Measurements from ENCODE around the gene B4GALNT4. TPM values are rescaled to one million over a fixed set of nuclear protein-coding genes. Genes with fewer than 3 reads are reported as not detected.

The B4GALNT4 gene
- total and polyA plus RNA-seq, 2 of the 4 experiments (the other 2 are of a cell fraction) = 5.2 to 38.6 TPM

DNA sequence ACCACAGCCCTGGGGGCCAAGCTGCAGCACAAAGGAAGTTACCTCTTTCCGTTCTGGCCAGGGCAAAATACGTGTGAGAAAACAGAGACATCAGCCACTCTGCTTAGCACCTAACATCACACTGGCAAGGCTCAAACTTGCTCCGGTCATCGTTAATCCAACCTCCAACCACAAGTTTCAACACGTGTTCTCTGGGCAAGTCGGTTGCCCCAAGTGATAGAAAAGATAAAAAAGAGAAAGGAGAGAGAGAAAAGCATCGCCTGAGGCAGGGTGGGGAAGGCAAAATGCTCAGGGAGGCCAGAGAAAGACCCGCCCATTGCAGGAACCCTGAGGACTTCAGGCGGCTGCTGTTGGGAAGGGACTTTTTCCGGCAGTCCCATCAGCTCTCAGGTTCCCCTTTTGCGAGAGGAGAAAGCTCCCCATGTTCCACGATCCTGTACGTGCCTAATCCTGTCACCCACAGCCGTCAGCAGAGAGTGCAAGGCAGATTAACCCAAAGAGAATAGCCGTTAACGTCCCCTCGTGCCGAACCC lies 18.5 kb upstream of the B4GALNT4 start:
- Histone ChIP-seq H3K79me1 (ENCODE audit: low read depth in 1 of 2, low read length in 2 of 2) (peaks cover 0 to 9% of the 10 kb centered on the region in 2 experiments; a peak in 1 of 4 replicates), H2BK120ac (ENCODE audit: low read depth, low read length) (no peak overlapping the region), H3K9me1 (ENCODE audit: insufficient read depth, low read length) (peaks cover 10% of the 10 kb centered on the region), H4K5ac (ENCODE audit: low read depth, low read length) (no peak overlapping the region), H2AK9ac (replicated peaks; ENCODE audit: low read depth, low read length, poor library complexity) (no peak overlapping the region), H3K23ac (ENCODE audit: low read depth, low read length) (no peak overlapping the region), H4K8ac (ENCODE audit: low read depth in 2 of 2, low read length in 2 of 2) (no peak overlapping the region), H3K4me3 (ENCODE audit: insufficient read depth, low read depth, low read length) (no peak overlapping the region), H3K27me3 (ENCODE audit: control insufficient read depth, insufficient read depth, low read length) (no peaks in the 10 kb centered on the region; the same call in 1 of the 2 replicates), H4K20me1 (ENCODE audit: insufficient read depth, low read length) (no peaks in the 10 kb centered on the region), H3K4me1 (ENCODE audit: control insufficient read depth, insufficient read depth, low read length) (peaks cover 8% of the 10 kb centered on the region), H3K4me2 (ENCODE audit: low read depth, low read length) (no peak overlapping the region), H3K36me3 (ENCODE audit: control insufficient read depth, insufficient read depth, low read length) (no peaks in the 10 kb centered on the region), H3K9me3 (ENCODE audit: control insufficient read depth, insufficient read depth, low read length) (no peaks in the 10 kb centered on the region), H3K4ac (ENCODE audit: low read depth, low read length) (no peak overlapping the region), H2BK20ac (ENCODE audit: low read depth, low read length) (no peak overlapping the region), H2AFZ (replicated peaks; ENCODE audit: low read length, poor library complexity) (no peak overlapping the region), H2BK15ac (ENCODE audit: low read depth, low read length) (no peak overlapping the region), H3K14ac (replicated peaks; ENCODE audit: low read depth, low read length) (no peak overlapping the region), H3K18ac (ENCODE audit: low read depth, low read length) (no peak overlapping the region), H3K56ac (ENCODE audit: extremely low read depth, insufficient read depth, low read length) (no peak overlapping the region), H3K9ac (ENCODE audit: low read depth, low read length) (no peak overlapping the region), H2BK5ac (ENCODE audit: low read depth, low read length, poor library complexity, severe bottlenecking) (no peak overlapping the region), H2AK5ac (ENCODE audit: low read depth, low read length) (no peak overlapping the region), H4K91ac (ENCODE audit: insufficient read depth, low read depth, low read length) (no peak overlapping the region; the same call in 1 of the 2 replicates), H3K27ac (ENCODE audit: insufficient read depth, low read length) (no peak overlapping the region)
- intact Hi-C loops (cut with micrococcal nuclease) (no loop called here), in situ Hi-C loops (cut with MboI; ENCODE audit: low sequenced_read_pairs) (loop anchor here (10.0 kb wide), 1 partner anchor 46 kb away; the partner anchor contains the start of gene IFITM2), dilution Hi-C loops (cut with HindIII; ENCODE audit: low sequenced_read_pairs, unreplicated experiment) (no loop called here)
- POLR2A ChIA-PET (ENCODE audit: unreplicated experiment) = interaction anchor here (0.6 kb wide), 1 partner anchor 114 kb away, joined by 4 read pairs; the partner anchor contains the start of gene PSMD13
- no TSS peak for BruUV-seq (replicated peaks)
- ATAC-seq (ENCODE audit: low read depth) (no peak), DNase-seq (no peak)
- WGBS, 2 experiments (ENCODE audit: extremely low coverage in 2 of 2, insufficient read length in 1 of 2) = 76% methylated on average over 7 of the region's 18 CpGs; no CpG with 5 or more reads in 1 of the 2 experiments
- CTCF ChIA-PET = no interaction called here
- TF ChIP-seq BHLHE40 (IDR thresholded peaks at IDR 0.05; ENCODE audit: low read depth, low read length) (no peak), MXI1 (IDR thresholded peaks at IDR 0.05; ENCODE audit: borderline replicate concordance, low read depth, low read length) (no peak), POLR2A (IDR thresholded peaks at IDR 0.05; ENCODE audit: low read depth, low read length) (no peak), CEBPB (IDR thresholded peaks at IDR 0.05; ENCODE audit: low read depth, low read length) (no peak), FOS (IDR thresholded peaks at IDR 0.05; ENCODE audit: low read depth, low read length) (no peak), RFX5 (IDR thresholded peaks at IDR 0.05; ENCODE audit: low read depth, low read length) (no peak), MAFK (IDR thresholded peaks at IDR 0.05; ENCODE audit: low read depth, low read length) (no peak), RAD21 (IDR thresholded peaks at IDR 0.05; ENCODE audit: low read length) (no peak), CHD1 (IDR thresholded peaks at IDR 0.05; ENCODE audit: low read depth, low read length) (no peak), SMC3 (IDR thresholded peaks at IDR 0.05; ENCODE audit: low read depth, low read length) (no peak), MAZ (IDR thresholded peaks at IDR 0.05; ENCODE audit: borderline replicate concordance, low read depth, low read length) (no peak), NFE2L2 (IDR thresholded peaks at IDR 0.05; ENCODE audit: low read depth, low read length) (no peak), RCOR1 (IDR thresholded peaks at IDR 0.05; ENCODE audit: insufficient replicate concordance, low read length) (no peak)
- TF ChIP-seq, protein P1, sequence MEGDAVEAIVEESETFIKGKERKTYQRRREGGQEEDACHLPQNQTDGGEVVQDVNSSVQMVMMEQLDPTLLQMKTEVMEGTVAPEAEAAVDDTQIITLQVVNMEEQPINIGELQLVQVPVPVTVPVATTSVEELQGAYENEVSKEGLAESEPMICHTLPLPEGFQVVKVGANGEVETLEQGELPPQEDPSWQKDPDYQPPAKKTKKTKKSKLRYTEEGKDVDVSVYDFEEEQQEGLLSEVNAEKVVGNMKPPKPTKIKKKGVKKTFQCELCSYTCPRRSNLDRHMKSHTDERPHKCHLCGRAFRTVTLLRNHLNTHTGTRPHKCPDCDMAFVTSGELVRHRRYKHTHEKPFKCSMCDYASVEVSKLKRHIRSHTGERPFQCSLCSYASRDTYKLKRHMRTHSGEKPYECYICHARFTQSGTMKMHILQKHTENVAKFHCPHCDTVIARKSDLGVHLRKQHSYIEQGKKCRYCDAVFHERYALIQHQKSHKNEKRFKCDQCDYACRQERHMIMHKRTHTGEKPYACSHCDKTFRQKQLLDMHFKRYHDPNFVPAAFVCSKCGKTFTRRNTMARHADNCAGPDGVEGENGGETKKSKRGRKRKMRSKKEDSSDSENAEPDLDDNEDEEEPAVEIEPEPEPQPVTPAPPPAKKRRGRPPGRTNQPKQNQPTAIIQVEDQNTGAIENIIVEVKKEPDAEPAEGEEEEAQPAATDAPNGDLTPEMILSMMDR (conservative IDR thresholded peaks at IDR 0.05; ENCODE audit: low read depth, low read length) = no peak
- TF ChIP-seq, protein P2, sequence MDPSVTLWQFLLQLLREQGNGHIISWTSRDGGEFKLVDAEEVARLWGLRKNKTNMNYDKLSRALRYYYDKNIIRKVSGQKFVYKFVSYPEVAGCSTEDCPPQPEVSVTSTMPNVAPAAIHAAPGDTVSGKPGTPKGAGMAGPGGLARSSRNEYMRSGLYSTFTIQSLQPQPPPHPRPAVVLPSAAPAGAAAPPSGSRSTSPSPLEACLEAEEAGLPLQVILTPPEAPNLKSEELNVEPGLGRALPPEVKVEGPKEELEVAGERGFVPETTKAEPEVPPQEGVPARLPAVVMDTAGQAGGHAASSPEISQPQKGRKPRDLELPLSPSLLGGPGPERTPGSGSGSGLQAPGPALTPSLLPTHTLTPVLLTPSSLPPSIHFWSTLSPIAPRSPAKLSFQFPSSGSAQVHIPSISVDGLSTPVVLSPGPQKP (IDR thresholded peaks at IDR 0.05; ENCODE audit: borderline replicate concordance, low read depth, low read length) = no peak
- TF ChIP-seq, protein P3, sequence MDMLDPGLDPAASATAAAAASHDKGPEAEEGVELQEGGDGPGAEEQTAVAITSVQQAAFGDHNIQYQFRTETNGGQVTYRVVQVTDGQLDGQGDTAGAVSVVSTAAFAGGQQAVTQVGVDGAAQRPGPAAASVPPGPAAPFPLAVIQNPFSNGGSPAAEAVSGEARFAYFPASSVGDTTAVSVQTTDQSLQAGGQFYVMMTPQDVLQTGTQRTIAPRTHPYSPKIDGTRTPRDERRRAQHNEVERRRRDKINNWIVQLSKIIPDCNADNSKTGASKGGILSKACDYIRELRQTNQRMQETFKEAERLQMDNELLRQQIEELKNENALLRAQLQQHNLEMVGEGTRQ (IDR thresholded peaks at IDR 0.05; ENCODE audit: low read depth, low read length) = no peak
